Heart left ventricle (tissue), 13 donors: Measurements from ENCODE around the gene ANP32D.

ENCODE experiments used
- CTCF ChIP-seq, 12 donors: fragments of 200-600 bp; sonication (generic) in 4 of 12; IDR thresholded peaks; one replicate each; pipeline versions ENCODE4 v1.5.0 to v1.8.0; 2018 to 2022; ENCODE audit warnings: antibody characterized with exemption in 12 of 12, mild to moderate bottlenecking in 5 of 12
- POLR2A ChIP-seq, 2 donors: fragments of 450-650 bp; IDR thresholded peaks; one replicate each; pipeline ENCODE4 v1.6.1; 2017; ENCODE audit warnings: antibody characterized with exemption in 2 of 2, mild to moderate bottlenecking in 2 of 2, moderate library complexity in 2 of 2
- donor health status: ischemic (EF 13 %, LVEDD 7.1; RV severe dilation, severe dysfunction).
- donor health status: DM: no; HTN: yes; CAD: no.
- donor health status: DM: no; HTN: no; CAD: no.
- donor health status: ischemic (EF 25% LVEDD 6.9; RV normal size, moderate dysfunction).
- donor health status: ischemic (EF 25% LVEDD 5.7; RV mildly dilated, moderate dysfunction).
- donor health status: ischemic (EF 35%, LVEDD 5.7; RV mildly dilated, moderate dysfunction).
- donor health status: nonischemic (EF 11% LVEDD 7.7; RV severe dilation, severe dysfunction).
- donor health status: DM: yes; HTN: yes; CAD: no.
- donor health status: PGD.
- donor health status: ischemic (EF 29% LVEDD 5.4; RV normal size, mild dysfunction).
- donor health status: nonischemic (EF 23%, LVEDD 6.1; RV moderate dilation, normal function).

GRCh38 chr12:48512855-48513254, 40.5 kb downstream of the ANP32D start:
- no peak for TF ChIP-seq CTCF (IDR thresholded peaks at IDR 0.05)
- no peak for TF ChIP-seq POLR2A (IDR thresholded peaks at IDR 0.05)
